ENCODE measurements around the gene SLC6A20.
"Not testable (repeated sequence)": the region's sequence is repeated elsewhere in the genome, so short reads cannot be mapped to it uniquely, and the experiment has no call there.

SLC6A20 gene

DNA sequence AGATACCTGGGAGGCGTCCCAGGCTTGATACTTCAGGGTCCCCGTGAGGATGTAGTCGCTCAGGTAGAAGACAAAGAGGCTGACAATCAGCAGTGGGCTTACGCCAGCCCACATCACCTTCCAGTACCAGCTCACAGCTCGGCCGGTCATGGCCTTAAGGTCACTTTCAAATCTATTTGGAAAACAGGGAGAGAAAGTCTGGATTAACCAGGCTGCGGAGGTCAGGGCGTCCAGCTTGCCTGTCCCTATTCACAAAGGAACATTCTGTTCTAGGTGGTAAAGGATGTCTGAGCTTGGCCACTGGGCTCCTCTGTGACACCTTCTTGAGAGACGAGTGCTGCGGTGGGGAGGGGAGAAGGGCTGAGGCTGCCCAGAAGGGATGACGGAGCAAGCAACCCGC, 36.5 kb downstream of the SLC6A20 start:
- H3K36me3 ChIP-seq (ENCODE audit: control insufficient read depth, insufficient read depth, low read length) = no peaks in the 10 kb centered on the region; the same call in 1 of the 2 replicates
- no peak for DNase-seq (ENCODE audit: low read depth, low spot score)
- peaks cover 4% of the 10 kb centered on the region for H3K4me1 ChIP-seq (ENCODE audit: control insufficient read depth, insufficient read depth, low read length)
- H3K9me3 ChIP-seq (ENCODE audit: control insufficient read depth, insufficient read depth, low read length) = no peaks in the 10 kb centered on the region
- H3K4me3 ChIP-seq (ENCODE audit: low read length) = no peak overlapping the region
- no peak overlapping the region for H3K27ac ChIP-seq (ENCODE audit: low read length)
- no peaks in the 10 kb centered on the region for H3K27me3 ChIP-seq (ENCODE audit: control insufficient read depth, insufficient read depth, low read length)
- WGBS (ENCODE audit: insufficient coverage, insufficient read length) = no CpG with 5 or more reads among the region's 12 CpGs

DNA sequence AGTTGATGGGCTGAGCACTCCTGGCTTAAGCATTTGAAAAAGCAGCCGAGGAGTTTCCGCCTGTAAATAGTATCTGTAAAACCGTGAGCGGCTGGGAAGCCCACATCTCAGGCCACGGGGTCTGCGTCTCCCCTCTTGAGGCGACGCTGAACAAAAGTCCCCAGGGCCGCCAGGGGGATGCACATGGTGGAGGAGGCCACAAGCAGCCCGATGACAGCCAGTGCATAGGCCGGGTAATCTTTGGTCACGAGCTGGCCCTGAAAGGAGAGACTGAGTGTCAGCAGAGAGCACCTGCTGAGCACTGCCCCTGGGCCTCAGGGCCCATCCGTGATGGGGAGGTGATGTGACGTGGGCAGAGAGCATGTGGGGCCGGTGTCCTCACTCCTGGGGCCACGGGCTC, 37.5 kb downstream of the SLC6A20 start:
- peaks cover 4% of the 10 kb centered on the region for H3K4me1 ChIP-seq (ENCODE audit: control insufficient read depth, insufficient read depth, low read length)
- WGBS (ENCODE audit: insufficient coverage, insufficient read length) = no CpG with 5 or more reads among the region's 16 CpGs
- no peak for DNase-seq (ENCODE audit: low read depth, low spot score)
- no peak overlapping the region for H3K27ac ChIP-seq (ENCODE audit: low read length)
- no peaks in the 10 kb centered on the region for H3K27me3 ChIP-seq (ENCODE audit: control insufficient read depth, insufficient read depth, low read length)
- H3K4me3 ChIP-seq (ENCODE audit: low read length) = no peak overlapping the region
- H3K9me3 ChIP-seq (ENCODE audit: control insufficient read depth, insufficient read depth, low read length) = no peaks in the 10 kb centered on the region
- no peaks in the 10 kb centered on the region; the same call in 1 of the 2 replicates for H3K36me3 ChIP-seq (ENCODE audit: control insufficient read depth, insufficient read depth, low read length)

GRCh38 chr3:45757141-45757540, 39.2 kb downstream of the SLC6A20 start:
- not testable (repeated sequence) for H3K4me3 ChIP-seq (ENCODE audit: low read length); H3K27me3 ChIP-seq (ENCODE audit: control insufficient read depth, insufficient read depth, low read length); H3K36me3 ChIP-seq (ENCODE audit: control insufficient read depth, insufficient read depth, low read length); H3K9me3 ChIP-seq (ENCODE audit: control insufficient read depth, insufficient read depth, low read length); H3K27ac ChIP-seq (ENCODE audit: low read length); H3K4me1 ChIP-seq (ENCODE audit: control insufficient read depth, insufficient read depth, low read length); DNase-seq (ENCODE audit: low read depth, low spot score)
- no CpG with 5 or more reads among the region's 7 CpGs for WGBS (ENCODE audit: insufficient coverage, insufficient read length)

DNA sequence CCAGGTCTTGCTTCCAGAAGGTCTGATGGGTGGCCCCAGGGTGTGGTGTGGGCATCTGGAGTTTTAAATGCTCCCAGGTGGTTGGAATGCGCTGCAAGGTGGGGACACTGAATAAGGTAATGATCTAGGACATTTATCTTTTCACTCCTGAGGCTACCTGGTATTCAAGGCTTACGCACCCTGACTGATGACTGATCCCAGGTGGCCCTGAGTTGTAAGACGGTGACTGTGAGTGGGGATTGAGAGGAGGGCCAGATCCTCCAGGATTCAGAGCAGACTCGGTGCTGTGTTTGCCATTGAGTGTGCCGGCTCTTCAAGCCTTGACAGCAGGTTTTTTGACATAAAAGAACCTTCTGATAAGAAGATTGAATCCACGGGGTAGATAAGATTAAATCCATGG, 40.3 kb downstream of the SLC6A20 start:
- Histone ChIP-seq H3K27ac (ENCODE audit: low read length) (no peak overlapping the region), H3K36me3 (ENCODE audit: control insufficient read depth, insufficient read depth, low read length) (no peaks in the 10 kb centered on the region), H3K4me1 (ENCODE audit: control insufficient read depth, insufficient read depth, low read length) (peaks cover 4% of the 10 kb centered on the region), H3K9me3 (ENCODE audit: control insufficient read depth, insufficient read depth, low read length) (no peaks in the 10 kb centered on the region), H3K27me3 (ENCODE audit: control insufficient read depth, insufficient read depth, low read length) (no peaks in the 10 kb centered on the region), H3K4me3 (ENCODE audit: low read length) (no peak overlapping the region)
- no peak for DNase-seq (ENCODE audit: low read depth, low spot score)
- no CpG with 5 or more reads among the region's 6 CpGs for WGBS (ENCODE audit: insufficient coverage, insufficient read length)

- H3K4me3 ChIP-seq (ENCODE audit: low read length) = no peak overlapping the region
- no peaks in the 10 kb centered on the region for H3K36me3 ChIP-seq (ENCODE audit: control insufficient read depth, insufficient read depth, low read length)
- no peaks in the 10 kb centered on the region for H3K9me3 ChIP-seq (ENCODE audit: control insufficient read depth, insufficient read depth, low read length)
- no peak for DNase-seq (ENCODE audit: low read depth, low spot score)
- no peak overlapping the region for H3K27ac ChIP-seq (ENCODE audit: low read length)
- H3K27me3 ChIP-seq (ENCODE audit: control insufficient read depth, insufficient read depth, low read length) = no peaks in the 10 kb centered on the region
- H3K4me1 ChIP-seq (ENCODE audit: control insufficient read depth, insufficient read depth, low read length) = no peaks in the 10 kb centered on the region; the same call in 1 of the 2 replicates
- no CpG with 5 or more reads among the region's 7 CpGs for WGBS (ENCODE audit: insufficient coverage, insufficient read length)
These were observed 41.9 kb downstream of the SLC6A20 start for GRCh38 chr3:45754461-45754860.

GRCh38 chr3:45753095-45753494, 43.2 kb downstream of the SLC6A20 start:
- Histone ChIP-seq H3K4me1 (ENCODE audit: control insufficient read depth, insufficient read depth, low read length) (no peaks in the 10 kb centered on the region; the same call in 1 of the 2 replicates), H3K4me3 (ENCODE audit: low read length) (no peak overlapping the region), H3K36me3 (ENCODE audit: control insufficient read depth, insufficient read depth, low read length) (no peaks in the 10 kb centered on the region), H3K27me3 (ENCODE audit: control insufficient read depth, insufficient read depth, low read length) (no peaks in the 10 kb centered on the region), H3K9me3 (ENCODE audit: control insufficient read depth, insufficient read depth, low read length) (no peaks in the 10 kb centered on the region), H3K27ac (ENCODE audit: low read length) (no peak overlapping the region)
- no peak for DNase-seq (ENCODE audit: low read depth, low spot score)
- no CpG with 5 or more reads among the region's 3 CpGs for WGBS (ENCODE audit: insufficient coverage, insufficient read length)

DNA sequence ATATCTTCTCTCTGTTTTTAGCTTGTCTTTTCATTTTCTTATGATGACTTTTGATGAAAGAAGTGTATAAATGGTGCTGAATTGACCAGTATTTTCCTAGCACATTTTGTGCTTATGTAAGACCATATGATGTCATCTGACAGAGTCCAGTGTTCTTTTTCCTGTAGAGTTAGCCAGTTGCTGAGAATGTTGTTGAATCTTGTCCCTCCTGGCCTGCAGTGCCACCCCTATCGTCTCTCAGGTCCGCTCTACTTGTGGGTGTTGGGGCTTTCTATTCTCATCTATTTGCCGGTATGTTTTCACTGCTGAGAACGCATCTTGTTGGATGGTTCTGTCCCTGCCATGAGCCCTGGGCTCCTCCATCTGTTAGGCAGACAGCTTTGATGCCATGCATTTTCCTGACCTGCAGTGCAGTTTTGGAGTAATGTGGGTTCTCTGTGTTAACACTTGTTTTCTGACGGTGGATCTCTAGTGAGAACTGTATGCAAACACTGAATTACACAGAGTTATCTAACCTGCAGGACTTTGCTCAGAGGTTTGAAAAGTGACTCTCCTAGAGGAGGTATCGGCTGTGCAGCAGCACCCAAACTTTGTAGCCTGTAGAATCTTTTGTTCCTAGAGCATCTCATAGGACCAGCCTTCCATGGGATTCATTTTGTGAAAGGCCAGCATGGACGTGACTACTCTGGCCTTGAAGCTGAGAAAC, 44.6 kb downstream of the SLC6A20 start:
- Histone ChIP-seq H3K4me1 (ENCODE audit: control insufficient read depth, insufficient read depth, low read length) (peaks cover 2% of the 10 kb centered on the region; the same call in 1 of the 2 replicates), H3K27ac (ENCODE audit: low read length) (no peak overlapping the region), H3K9me3 (ENCODE audit: control insufficient read depth, insufficient read depth, low read length) (no peaks in the 10 kb centered on the region), H3K27me3 (ENCODE audit: control insufficient read depth, insufficient read depth, low read length) (no peaks in the 10 kb centered on the region), H3K4me3 (ENCODE audit: low read length) (no peak overlapping the region), H3K36me3 (ENCODE audit: control insufficient read depth, insufficient read depth, low read length) (peaks cover 4% of the 10 kb centered on the region; the same call in 1 of the 2 replicates)
- WGBS (ENCODE audit: insufficient coverage, insufficient read length) = no CpG with 5 or more reads among the region's 7 CpGs
- no peak for DNase-seq (ENCODE audit: low read depth, low spot score)

- H3K4me3 ChIP-seq (ENCODE audit: low read length) = no peak overlapping the region
- no peak overlapping the region for H3K27ac ChIP-seq (ENCODE audit: low read length)
- WGBS (ENCODE audit: insufficient coverage, insufficient read length) = no CpG with 5 or more reads among the region's 4 CpGs
- H3K9me3 ChIP-seq (ENCODE audit: control insufficient read depth, insufficient read depth, low read length) = no peaks in the 10 kb centered on the region
- H3K4me1 ChIP-seq (ENCODE audit: control insufficient read depth, insufficient read depth, low read length) = peaks cover 2% of the 10 kb centered on the region; the same call in 1 of the 2 replicates
- H3K27me3 ChIP-seq (ENCODE audit: control insufficient read depth, insufficient read depth, low read length) = no peaks in the 10 kb centered on the region
- no peak for DNase-seq (ENCODE audit: low read depth, low spot score)
- H3K36me3 ChIP-seq (ENCODE audit: control insufficient read depth, insufficient read depth, low read length) = peaks cover 12% of the 10 kb centered on the region
These were observed 46.5 kb downstream of the SLC6A20 start for GRCh38 chr3:45749880-45750279.

DNA sequence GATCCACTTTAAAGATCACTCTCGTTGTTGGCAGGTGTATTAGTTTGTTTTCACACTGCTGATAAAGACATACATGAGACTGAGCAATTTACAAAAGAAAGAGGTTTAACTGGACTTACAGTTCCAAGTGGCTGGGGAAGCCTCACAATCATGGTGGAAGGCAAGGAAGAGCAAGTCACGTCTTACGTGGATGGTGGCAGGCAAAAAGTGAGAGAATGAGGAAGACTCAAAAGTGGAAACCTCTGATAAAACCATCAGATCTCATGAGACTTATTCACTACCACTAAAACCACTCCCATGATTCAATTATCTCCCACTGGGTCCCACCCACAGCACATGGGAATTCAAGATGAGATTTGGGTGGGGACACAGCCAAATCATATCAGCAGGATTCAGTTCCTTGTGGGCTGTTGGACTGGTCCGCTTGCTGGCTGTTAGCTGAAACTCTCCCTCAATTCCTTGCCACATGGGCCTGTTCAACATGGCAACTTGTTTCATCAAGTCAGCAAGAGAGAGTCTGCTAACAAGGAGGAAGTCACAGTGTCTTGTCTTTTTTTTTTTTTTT, 47.2 kb downstream of the SLC6A20 start:
- WGBS (ENCODE audit: insufficient coverage, insufficient read length) = no CpG with 5 or more reads among the region's 4 CpGs

GRCh38 chr3:45748068-45748467, 48.3 kb downstream of the SLC6A20 start:
- WGBS (ENCODE audit: insufficient coverage, insufficient read length) = no CpG with 5 or more reads among the region's 8 CpGs
- Histone ChIP-seq H3K9me3 (ENCODE audit: control insufficient read depth, insufficient read depth, low read length) (no peaks in the 10 kb centered on the region), H3K36me3 (ENCODE audit: control insufficient read depth, insufficient read depth, low read length) (peaks cover 12% of the 10 kb centered on the region), H3K4me1 (ENCODE audit: control insufficient read depth, insufficient read depth, low read length) (peaks cover 2% of the 10 kb centered on the region; the same call in 1 of the 2 replicates), H3K27me3 (ENCODE audit: control insufficient read depth, insufficient read depth, low read length) (no peaks in the 10 kb centered on the region), H3K4me3 (ENCODE audit: low read length) (no peak overlapping the region), H3K27ac (ENCODE audit: low read length) (no peak overlapping the region)
- DNase-seq (ENCODE audit: low read depth, low spot score) = no peak

More for the DNA sequence above, 47.2 kb downstream of the SLC6A20 start:
- H3K27ac ChIP-seq (ENCODE audit: low read length); H3K4me3 ChIP-seq (ENCODE audit: low read length); H3K4me1 ChIP-seq (ENCODE audit: control insufficient read depth, insufficient read depth, low read length); H3K27me3 ChIP-seq (ENCODE audit: control insufficient read depth, insufficient read depth, low read length); DNase-seq (ENCODE audit: low read depth, low spot score); H3K9me3 ChIP-seq (ENCODE audit: control insufficient read depth, insufficient read depth, low read length): not testable (repeated sequence)
- H3K36me3 ChIP-seq (ENCODE audit: control insufficient read depth, insufficient read depth, low read length) = peaks cover 12% of the 10 kb centered on the region
